Naive thymus-derived CD4-positive, alpha-beta T cell (primary cell): ENCODE data around the gene SLC7A5. TPM values are rescaled to one million over a fixed set of nuclear protein-coding genes. Genes with fewer than 3 reads are reported as not detected.
"Not testable (repeated sequence)": the region's sequence is repeated elsewhere in the genome, so short reads cannot be mapped to it uniquely, and the experiment has no call there.

Source experiments
- ATAC-seq: fragments of 150-1000 bp; cut with Tn5 transposase; 2 replicates; pipeline ENCODE4 v1.10.0; 2021; ENCODE audit warnings: mild to moderate bottlenecking, moderate library complexity
- CTCF ChIA-PET: fragments of 350-600 bp; sonication (Branson Sonifier 250); formaldehyde crosslinking; loops from one replicate; lab custom pipeline; 2021; ENCODE audit warnings: antibody characterized with exemption; lab: Charles Lee
- POLR2A ChIA-PET: fragments of 350-600 bp; sonication (Branson Sonifier 250); formaldehyde crosslinking; loops from one replicate; lab custom pipeline; 2021; ENCODE audit warnings: antibody characterized with exemption, inconsistent platforms; lab: Charles Lee
- DNase-seq, 9 donors: peaks; one replicate each; pipeline versions ENCODE4 v3.0.0 to v3.0.0-alpha.2; 2020 to 2022; ENCODE audit warnings: mixed read lengths in 1 of 9
- H3K27ac ChIP-seq: one replicate; pipeline ENCODE4 v1.7.0; 2013; ENCODE audit warnings: mild to moderate bottlenecking, low read depth, low read length, moderate library complexity
- H3K27me3 ChIP-seq, 2 donors: one replicate each; pipeline ENCODE4 v1.7.0; 2013; ENCODE audit warnings: low read length in 2 of 2, mild to moderate bottlenecking in 2 of 2, moderate library complexity in 2 of 2; ENCODE audit not compliant: control insufficient read depth in 2 of 2, insufficient read depth in 2 of 2
- H3K36me3 ChIP-seq, 3 experiments: 1 replicate in 2 of 3; 2 replicates in 1 of 3; pipeline ENCODE4 v1.7.0; 2013; ENCODE audit warnings: low read length in 3 of 3, mild to moderate bottlenecking in 3 of 3, moderate library complexity in 1 of 3; ENCODE audit not compliant: insufficient read depth in 3 of 3, control insufficient read depth in 2 of 3
- H3K4me1 ChIP-seq, 2 donors: one replicate each; pipeline ENCODE4 v1.7.0; 2013; ENCODE audit warnings: low read length in 2 of 2, mild to moderate bottlenecking in 2 of 2, moderate library complexity in 1 of 2; ENCODE audit not compliant: control insufficient read depth in 2 of 2, insufficient read depth in 2 of 2
- H3K4me3 ChIP-seq: 2 replicates; pipeline ENCODE4 v1.7.0; 2013; ENCODE audit warnings: mild to moderate bottlenecking, low read length
- H3K9me3 ChIP-seq, 3 experiments: 1 replicate in 2 of 3; 2 replicates in 1 of 3; pipeline ENCODE4 v1.7.0; 2013; ENCODE audit warnings: low read length in 3 of 3; ENCODE audit not compliant: control insufficient read depth in 2 of 3
- H3K27ac Mint-ChIP-seq, 9 donors: one replicate each; pipeline ENCODE4 v1.8.0; 2020 to 2022; ENCODE audit warnings: mixed read lengths in 9 of 9, mild to moderate bottlenecking in 8 of 9, moderate library complexity in 5 of 9, inconsistent platforms in 2 of 9
- H3K27me3 Mint-ChIP-seq, 5 donors: one replicate each; pipeline ENCODE4 v1.8.0; 2021 to 2022; ENCODE audit warnings: mixed read lengths in 5 of 5, mild to moderate bottlenecking in 1 of 5
- H3K36me3 Mint-ChIP-seq, 5 donors: one replicate each; pipeline ENCODE4 v1.8.0; 2020 to 2022; ENCODE audit warnings: mixed read lengths in 5 of 5, mild to moderate bottlenecking in 3 of 5, inconsistent platforms in 1 of 5
- H3K4me1 Mint-ChIP-seq, 7 donors: one replicate each; pipeline ENCODE4 v1.8.0; 2020 to 2022; ENCODE audit warnings: mixed read lengths in 7 of 7, mild to moderate bottlenecking in 3 of 7, inconsistent platforms in 1 of 7
- H3K4me3 Mint-ChIP-seq, 10 donors: one replicate each; pipeline ENCODE4 v1.8.0; 2020 to 2022; ENCODE audit warnings: mild to moderate bottlenecking in 10 of 10, mixed read lengths in 10 of 10, moderate library complexity in 6 of 10, inconsistent platforms in 2 of 10
- H3K9me3 Mint-ChIP-seq, 11 donors: one replicate each; pipeline ENCODE4 v1.8.0; 2020 to 2022; ENCODE audit warnings: mixed read lengths in 11 of 11, mild to moderate bottlenecking in 4 of 11, inconsistent platforms in 1 of 11, moderate library complexity in 1 of 11
- intact Hi-C, 2 donors: fragments of 100-400 bp; cut with micrococcal nuclease; formaldehyde crosslinking; loops; one replicate each; pipeline ENCODE4 v1.15.1; 2023
- polyA plus RNA-seq, 2 donors: library from polyadenylated mRNA; unstranded; fragments of 300-500 nt; fragmentation: Illumina TruSeq; gene quantifications; one replicate each; pipeline ENCODE4 v1.2.3, GENCODE V29; 2021
- total RNA-seq, 6 experiments: library from RNA in 5 of 6; stranded (reverse) in 5 of 6; gene quantifications; 1 replicate in 5 of 6; 2 replicates in 1 of 6; pipeline ENCODE4 v1.2.3 and lab custom pipeline; 2021 to 2026

Gene SLC7A5
- total and polyA plus RNA-seq, 7 experiments from 2014 or later, result 3.3 to 113 (median 7.0) TPM

- ATAC-seq (no peak), DNase-seq (no peak)
- Mint-ChIP-seq H3K27me3 (no peaks in the 10 kb centered on the region), H3K27ac (no peak overlapping the region), H3K36me3 (peaks cover 0 to 3% (median 0%) of the 10 kb centered on the region in 5 donors), H3K4me3 (no peak overlapping the region), H3K4me1 (peaks cover 8 to 33% (median 18%) of the 10 kb centered on the region in 7 donors), H3K9me3 (peaks cover 0 to 8% (median 0%) of the 10 kb centered on the region in 11 donors)
- no peaks in the 10 kb centered on the region for H3K9me3 ChIP-seq
- ChIA-PET POLR2A (no interaction called here), CTCF (no interaction called here)
- intact Hi-C loops, result no loop called here
- no peak overlapping the region for H3K4me3 ChIP-seq
- H3K27me3 ChIP-seq, result no peaks in the 10 kb centered on the region
- peaks cover 16% of the 10 kb centered on the region in 2 donors for H3K4me1 ChIP-seq
- H3K27ac ChIP-seq, result no peak overlapping the region
- no peaks in the 10 kb centered on the region for H3K36me3 ChIP-seq
Observed at GRCh38 chr16:87891764-87892163, 22.5 kb upstream of the SLC7A5 start.

GRCh38 chr16:87889762-87890161 is 20.5 kb upstream of the SLC7A5 start:
- H3K9me3 ChIP-seq, H3K4me3 Mint-ChIP-seq, CTCF ChIA-PET, H3K36me3 Mint-ChIP-seq, intact Hi-C loops, H3K36me3 ChIP-seq, H3K27ac ChIP-seq, H3K27ac Mint-ChIP-seq, ATAC-seq, H3K4me1 ChIP-seq, POLR2A ChIA-PET, H3K9me3 Mint-ChIP-seq, H3K27me3 ChIP-seq, DNase-seq, H3K4me3 ChIP-seq, H3K27me3 Mint-ChIP-seq: not testable (repeated sequence)
- peaks cover 0 to 19% (median under 1%) of the 10 kb centered on the region in 7 donors for H3K4me1 Mint-ChIP-seq

- H3K9me3 Mint-ChIP-seq, H3K4me1 ChIP-seq, H3K36me3 Mint-ChIP-seq, intact Hi-C loops, H3K36me3 ChIP-seq, H3K27ac ChIP-seq, H3K27ac Mint-ChIP-seq, H3K4me3 Mint-ChIP-seq, H3K9me3 ChIP-seq, H3K4me1 Mint-ChIP-seq, POLR2A ChIA-PET, H3K27me3 ChIP-seq, H3K27me3 Mint-ChIP-seq, ATAC-seq, DNase-seq, H3K4me3 ChIP-seq: not testable (repeated sequence)
- CTCF ChIA-PET, result interaction anchor here (1.6 kb wide), 1 partner anchor 115 kb away, joined by 5 read pairs; no protein-coding TSS in a partner anchor
Observed at GRCh38 chr16:87888346-87888745, 19.0 kb upstream of the SLC7A5 start.

- DNase-seq, H3K9me3 ChIP-seq, H3K27ac ChIP-seq, H3K4me1 ChIP-seq, intact Hi-C loops, H3K9me3 Mint-ChIP-seq, H3K27me3 ChIP-seq, H3K36me3 Mint-ChIP-seq, H3K36me3 ChIP-seq, H3K4me3 ChIP-seq, H3K27me3 Mint-ChIP-seq, H3K4me3 Mint-ChIP-seq, POLR2A ChIA-PET, H3K4me1 Mint-ChIP-seq: not testable (repeated sequence)
- peak; percentile 66 for ATAC-seq
- CTCF ChIA-PET, result interaction anchor here (1.6 kb wide), 1 partner anchor 114 kb away, joined by 5 read pairs; no protein-coding TSS in a partner anchor
- H3K27ac Mint-ChIP-seq, result peak overlapping the region in 2 of 9 donors; percentile 2 to 36
Observed at GRCh38 chr16:87887931-87888330, 18.6 kb upstream of the SLC7A5 start.

GRCh38 chr16:87885371-87885967 is 16.2 kb upstream of the SLC7A5 start:
- POLR2A ChIA-PET, H3K27me3 ChIP-seq, DNase-seq, H3K9me3 ChIP-seq, H3K4me3 ChIP-seq, H3K36me3 Mint-ChIP-seq, CTCF ChIA-PET, H3K27ac ChIP-seq, intact Hi-C loops, H3K4me1 ChIP-seq, H3K9me3 Mint-ChIP-seq, H3K27me3 Mint-ChIP-seq, ATAC-seq, H3K36me3 ChIP-seq, H3K4me3 Mint-ChIP-seq, H3K4me1 Mint-ChIP-seq, H3K27ac Mint-ChIP-seq: not testable (repeated sequence)

GRCh38 chr16:87882436-87883019 is 13.2 kb upstream of the SLC7A5 start:
- H3K9me3 ChIP-seq, result no peaks in the 10 kb centered on the region
- Mint-ChIP-seq H3K27ac (no peak overlapping the region), H3K4me1 (peaks cover 0 to 13% (median 0%) of the 10 kb centered on the region in 7 donors), H3K36me3 (peaks cover 0 to 4% (median 0%) of the 10 kb centered on the region in 5 donors), H3K27me3 (peaks cover 0 to 6% (median 0%) of the 10 kb centered on the region in 5 donors), H3K4me3 (no peak overlapping the region), H3K9me3 (peaks cover 0 to 7% (median 0%) of the 10 kb centered on the region in 11 donors)
- intact Hi-C loops, result no loop called here
- H3K27ac ChIP-seq, result no peak overlapping the region
- ChIA-PET POLR2A (no interaction called here), CTCF (no interaction called here)
- no peaks in the 10 kb centered on the region for H3K4me1 ChIP-seq
- H3K4me3 ChIP-seq, result no peak overlapping the region
- no peak for DNase-seq
- ATAC-seq, result no peak
- no peaks in the 10 kb centered on the region for H3K36me3 ChIP-seq
- no peaks in the 10 kb centered on the region for H3K27me3 ChIP-seq
